ENCODE measurements around the gene MTERF1. TPM values are rescaled to one million over a fixed set of nuclear protein-coding genes. Genes with fewer than 3 reads are reported as not detected.

Gene MTERF1
- total RNA-seq, 1 experiment from 2014 or later: 13.1 TPM

DNA sequence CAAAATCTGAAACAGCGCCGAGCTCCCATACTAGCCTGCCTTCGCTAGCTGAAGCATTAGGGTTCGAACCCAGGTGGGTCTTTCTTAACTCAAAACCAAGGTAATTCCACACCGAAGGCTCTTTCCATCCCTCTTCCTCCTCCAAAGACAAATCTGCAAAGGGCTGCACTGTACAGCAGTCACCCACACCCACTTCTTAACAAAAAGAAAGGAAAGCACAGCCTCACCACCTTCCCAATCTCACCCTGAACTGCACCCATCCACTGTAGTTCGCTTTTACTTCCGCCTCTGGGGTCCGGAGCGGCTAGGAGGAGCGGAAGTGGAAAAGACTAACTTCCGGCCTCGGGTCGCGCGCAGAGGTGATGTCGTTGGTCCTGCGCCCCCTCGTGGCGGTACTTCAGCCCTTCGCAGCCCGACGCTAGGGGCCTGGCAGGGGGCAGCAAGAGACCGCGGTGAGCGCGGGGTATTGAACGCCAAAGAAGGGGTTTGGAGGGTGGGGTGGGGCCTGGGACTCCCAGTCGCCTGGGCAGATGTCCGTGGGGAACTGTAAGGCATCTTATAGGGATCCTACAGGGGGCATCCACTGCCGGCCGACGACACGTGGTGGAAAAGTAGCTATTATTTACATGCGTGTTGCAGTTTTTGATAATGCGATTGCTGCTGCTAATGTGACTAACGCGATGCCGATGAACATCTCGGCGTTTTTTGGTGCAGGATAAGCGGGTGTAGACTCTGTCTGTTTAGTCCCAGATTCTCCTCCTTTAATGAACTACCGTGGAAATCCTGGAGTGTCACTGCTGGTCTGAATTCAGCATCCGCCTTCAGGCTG, at the start of gene MTERF1 (continued):
- TF ChIP-seq CEBPB (IDR thresholded peaks at IDR 0.05; ENCODE audit: low read depth): no peak
- no peak for TF ChIP-seq EZH2 (IDR thresholded peaks at IDR 0.05)
- TF ChIP-seq ZNF274 (IDR thresholded peaks at IDR 0.05; ENCODE audit: low read depth, low read length): no peak
- TF ChIP-seq, protein P1, sequence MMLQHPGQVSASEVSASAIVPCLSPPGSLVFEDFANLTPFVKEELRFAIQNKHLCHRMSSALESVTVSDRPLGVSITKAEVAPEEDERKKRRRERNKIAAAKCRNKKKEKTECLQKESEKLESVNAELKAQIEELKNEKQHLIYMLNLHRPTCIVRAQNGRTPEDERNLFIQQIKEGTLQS (IDR thresholded peaks at IDR 0.05): no peak
- TF ChIP-seq, protein P2, sequence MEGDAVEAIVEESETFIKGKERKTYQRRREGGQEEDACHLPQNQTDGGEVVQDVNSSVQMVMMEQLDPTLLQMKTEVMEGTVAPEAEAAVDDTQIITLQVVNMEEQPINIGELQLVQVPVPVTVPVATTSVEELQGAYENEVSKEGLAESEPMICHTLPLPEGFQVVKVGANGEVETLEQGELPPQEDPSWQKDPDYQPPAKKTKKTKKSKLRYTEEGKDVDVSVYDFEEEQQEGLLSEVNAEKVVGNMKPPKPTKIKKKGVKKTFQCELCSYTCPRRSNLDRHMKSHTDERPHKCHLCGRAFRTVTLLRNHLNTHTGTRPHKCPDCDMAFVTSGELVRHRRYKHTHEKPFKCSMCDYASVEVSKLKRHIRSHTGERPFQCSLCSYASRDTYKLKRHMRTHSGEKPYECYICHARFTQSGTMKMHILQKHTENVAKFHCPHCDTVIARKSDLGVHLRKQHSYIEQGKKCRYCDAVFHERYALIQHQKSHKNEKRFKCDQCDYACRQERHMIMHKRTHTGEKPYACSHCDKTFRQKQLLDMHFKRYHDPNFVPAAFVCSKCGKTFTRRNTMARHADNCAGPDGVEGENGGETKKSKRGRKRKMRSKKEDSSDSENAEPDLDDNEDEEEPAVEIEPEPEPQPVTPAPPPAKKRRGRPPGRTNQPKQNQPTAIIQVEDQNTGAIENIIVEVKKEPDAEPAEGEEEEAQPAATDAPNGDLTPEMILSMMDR (IDR thresholded peaks at IDR 0.05 in 2 of 3, conservative IDR thresholded peaks at IDR 0.05 in 1 of 3; ENCODE audit: borderline replicate concordance in 1 of 3, insufficient read depth in 1 of 3, low read depth in 2 of 3, low read length in 2 of 3): peak; percentile 97 to 100 (median 98)

DNA sequence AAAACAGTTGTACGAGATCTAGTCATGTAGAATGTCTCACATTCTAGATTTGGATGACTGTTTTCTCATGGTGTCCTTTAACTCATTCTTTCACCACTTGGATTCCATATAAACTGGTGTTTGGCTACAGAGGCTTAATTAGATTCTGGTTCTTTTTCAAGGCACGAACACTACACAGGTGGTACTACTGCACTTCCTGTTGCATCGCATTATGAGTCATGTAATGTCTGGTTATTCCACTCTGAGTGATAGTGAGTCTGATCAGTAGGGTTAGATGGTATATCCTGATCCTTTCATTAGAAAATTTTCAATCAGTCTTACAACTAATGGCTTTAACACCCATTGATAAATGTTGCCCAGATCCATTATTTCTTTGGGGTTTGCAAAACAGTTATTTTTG, 49.0 kb upstream of the MTERF1 start:
- no peaks in the 10 kb centered on the region for H4K20me1 ChIP-seq (ENCODE audit: insufficient read depth)
- H3K4me2 ChIP-seq (ENCODE audit: low read length): peak overlapping the region; percentile 30
- TF ChIP-seq FOSL1 (IDR thresholded peaks at IDR 0.05; ENCODE audit: low read depth): peak; percentile 65
- TF ChIP-seq JUND (IDR thresholded peaks at IDR 0.05): 0 out of 2 replicates have a peak, but pooled peaks have one; percentile 35
- TF ChIP-seq, protein P3, sequence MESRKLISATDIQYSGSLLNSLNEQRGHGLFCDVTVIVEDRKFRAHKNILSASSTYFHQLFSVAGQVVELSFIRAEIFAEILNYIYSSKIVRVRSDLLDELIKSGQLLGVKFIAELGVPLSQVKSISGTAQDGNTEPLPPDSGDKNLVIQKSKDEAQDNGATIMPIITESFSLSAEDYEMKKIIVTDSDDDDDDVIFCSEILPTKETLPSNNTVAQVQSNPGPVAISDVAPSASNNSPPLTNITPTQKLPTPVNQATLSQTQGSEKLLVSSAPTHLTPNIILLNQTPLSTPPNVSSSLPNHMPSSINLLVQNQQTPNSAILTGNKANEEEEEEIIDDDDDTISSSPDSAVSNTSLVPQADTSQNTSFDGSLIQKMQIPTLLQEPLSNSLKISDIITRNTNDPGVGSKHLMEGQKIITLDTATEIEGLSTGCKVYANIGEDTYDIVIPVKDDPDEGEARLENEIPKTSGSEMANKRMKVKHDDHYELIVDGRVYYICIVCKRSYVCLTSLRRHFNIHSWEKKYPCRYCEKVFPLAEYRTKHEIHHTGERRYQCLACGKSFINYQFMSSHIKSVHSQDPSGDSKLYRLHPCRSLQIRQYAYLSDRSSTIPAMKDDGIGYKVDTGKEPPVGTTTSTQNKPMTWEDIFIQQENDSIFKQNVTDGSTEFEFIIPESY (IDR thresholded peaks at IDR 0.05; ENCODE audit: extremely low read depth, insufficient replicate concordance, low read length): no peak
- no peak for TF ChIP-seq ZNF274 (IDR thresholded peaks at IDR 0.05; ENCODE audit: low read depth, low read length)
- peak; percentile 43 for TF ChIP-seq SP1 (IDR thresholded peaks at IDR 0.05; ENCODE audit: low read depth)
- no peak for TF ChIP-seq ZFX (IDR thresholded peaks at IDR 0.05)
- peak; percentile 21; the same call in 1 of the 2 replicates for TF ChIP-seq ELF1 (IDR thresholded peaks at IDR 0.05; ENCODE audit: borderline replicate concordance, low read depth)
- H3K9me2 ChIP-seq (ENCODE audit: insufficient read depth): no peaks in the 10 kb centered on the region
- POLR2A ChIA-PET: no interaction called here
- H3K9me3 ChIP-seq (ENCODE audit: control insufficient read depth in 1 of 2, insufficient read depth in 1 of 2, low read depth in 1 of 2, low read length in 2 of 2): no peaks in the 10 kb centered on the region
- H3K27ac ChIP-seq (ENCODE audit: low read depth, low read length): no peak overlapping the region
- RAD21 ChIA-PET (ENCODE audit: low non-redundant PET in 1 of 2, low total read pairs in 2 of 2, uncharacterized antibody in 2 of 2, unreplicated experiment in 2 of 2): no interaction called here
- no peak for DNase-seq (ENCODE audit: low read depth, low spot score)
- intact Hi-C loops (cut with micrococcal nuclease): no loop called here
- H2AFZ ChIP-seq (ENCODE audit: low read depth, low read length, poor library complexity, severe bottlenecking): peak overlapping the region; percentile 81
- H3K4me3 ChIP-seq (replicated peaks in 1 of 2; ENCODE audit: low read depth in 1 of 2, low read length in 2 of 2): no peak overlapping the region
- no peaks in the 10 kb centered on the region for H3K79me2 ChIP-seq (ENCODE audit: insufficient read depth, low read length)
- H3K27me3 ChIP-seq (ENCODE audit: insufficient read depth, low read length): no peaks in the 10 kb centered on the region
- BruUV-seq (replicated peaks): no TSS peak
- no peak overlapping the region for H3K9ac ChIP-seq (ENCODE audit: low read length)
- ATAC-seq: peak; percentile 70
- CTCF ChIA-PET: no interaction called here
- no peaks in the 10 kb centered on the region for H3K36me3 ChIP-seq (ENCODE audit: control insufficient read depth in 1 of 2, insufficient read depth in 2 of 2, low read length in 2 of 2)
- H3K4me1 ChIP-seq (ENCODE audit: control insufficient read depth in 1 of 2, insufficient read depth in 2 of 2, low read length in 2 of 2): peaks cover 0 to 7% of the 10 kb centered on the region in 2 experiments; a peak in 2 of 4 replicates
